Left lobe of liver (tissue), 2 donors: ENCODE data around the gene TPRA1. TPM values are rescaled to one million over a fixed set of nuclear protein-coding genes. Genes with fewer than 3 reads are reported as not detected.
"Not testable (repeated sequence)": the region's sequence is repeated elsewhere in the genome, so short reads cannot be mapped to it uniquely, and the experiment has no call there.

Source experiments
- ATAC-seq: fragments of 200-7000 bp; cut with Tn5 transposase; one replicate; pipeline ENCODE4 v1.9.1; 2020; ENCODE audit warnings: mild to moderate bottlenecking, moderate library complexity
- DNase-seq: peaks from one replicate; pipeline ENCODE4 v3.0.0-alpha.2; 2020; ENCODE audit warnings: low spot score
- total RNA-seq: library from RNA; stranded (reverse); gene quantifications from one replicate; pipeline ENCODE4 v1.2.1, GENCODE V29; 2021
- donor health status: DM: no; HTN: no; CAD: no; lungs with moderate emphysema.
- donor health status: DM: no; HTN: yes; CAD: no.

The TPRA1 gene
- total RNA-seq, 1 donor from 2014 or later: 25.1 TPM

GRCh38 chr3:127616836-127617605 is 26.5 kb upstream of the TPRA1 start:
- DNase-seq (no peak), ATAC-seq (no peak)

DNA sequence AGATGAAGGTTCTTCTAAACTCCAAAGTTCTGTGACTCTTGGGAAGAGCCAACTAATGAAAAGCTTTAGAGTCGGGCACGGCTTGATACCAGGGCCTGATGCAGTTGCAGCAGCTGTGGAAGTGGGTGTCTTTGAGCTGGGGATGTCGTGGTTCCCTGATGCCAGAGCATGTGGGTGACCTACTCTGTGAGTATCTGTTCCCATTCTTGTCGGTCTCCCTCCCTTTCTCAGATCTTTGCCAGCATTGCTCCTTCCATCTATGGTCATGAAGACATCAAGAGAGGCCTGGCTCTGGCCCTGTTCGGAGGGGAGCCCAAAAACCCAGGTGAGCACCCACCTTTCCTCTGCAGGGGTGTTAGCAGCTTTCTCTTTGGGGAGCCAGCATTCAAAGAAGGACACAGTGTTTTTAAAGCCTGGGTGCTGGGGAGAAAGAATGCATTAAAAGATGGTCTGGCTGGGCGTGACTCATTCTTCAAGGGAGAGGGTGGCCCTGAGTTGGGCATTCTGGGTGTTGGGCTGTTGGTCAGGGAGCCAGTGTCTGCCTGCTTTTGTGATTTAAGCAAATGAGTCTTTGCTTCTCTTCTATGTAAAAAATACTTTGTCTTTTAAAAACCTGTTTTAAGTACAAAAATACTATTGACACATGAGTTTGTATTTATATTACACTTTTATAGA is 25.2 kb upstream of the TPRA1 start:
- no peak for ATAC-seq
- no peak for DNase-seq

DNA sequence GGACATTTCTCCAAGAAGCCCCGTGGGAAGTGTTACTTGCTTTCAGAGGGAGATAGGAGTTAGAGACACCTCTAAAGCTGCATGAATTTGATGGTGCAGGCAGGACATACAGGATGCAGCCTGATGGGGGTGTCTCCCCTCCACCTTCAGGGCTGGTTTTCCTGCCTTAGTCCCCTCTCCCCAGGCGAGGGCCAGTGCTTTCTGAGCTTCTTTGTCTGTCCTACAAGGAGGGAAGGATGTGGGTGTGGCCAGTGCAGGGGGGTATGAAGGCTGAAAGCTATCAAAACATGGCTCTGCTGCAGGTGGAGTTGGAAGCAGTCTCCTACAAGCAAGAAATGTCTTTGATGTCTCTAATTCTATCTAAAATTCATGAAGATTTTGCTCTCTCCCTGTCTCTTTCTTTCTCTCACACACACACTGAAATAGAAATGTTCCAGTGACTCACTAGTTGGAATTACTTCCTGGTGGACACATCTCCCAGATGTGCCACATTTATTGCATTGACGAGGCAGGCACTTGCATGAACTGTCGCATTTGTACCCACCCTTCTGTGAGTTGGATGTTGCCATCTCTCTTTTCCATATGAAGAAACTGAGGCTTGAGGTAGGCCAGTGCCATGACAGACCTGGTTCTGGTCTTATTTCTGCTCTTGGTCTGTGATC is 24.5 kb upstream of the TPRA1 start:
- ATAC-seq (no peak), DNase-seq (no peak)

GRCh38 chr3:127613406-127613805 is 22.9 kb upstream of the TPRA1 start:
- DNase-seq (peak; percentile 92), ATAC-seq (peak; percentile 96)

- DNase-seq (no peak), ATAC-seq (no peak)
These were observed 22.4 kb upstream of the TPRA1 start for GRCh38 chr3:127612966-127613365.

GRCh38 chr3:127611251-127611650 is 20.7 kb upstream of the TPRA1 start:
- ATAC-seq (no peak), DNase-seq (no peak)

GRCh38 chr3:127610105-127610504 is 19.6 kb upstream of the TPRA1 start:
- ATAC-seq: no peak

GRCh38 chr3:127608362-127608718 is 17.8 kb upstream of the TPRA1 start:
- DNase-seq: no peak
- no peak for ATAC-seq

More at GRCh38 chr3:127610105-127610504, 19.6 kb upstream of the TPRA1 start:
- no peak for DNase-seq

GRCh38 chr3:127607675-127608361 is 17.3 kb upstream of the TPRA1 start:
- ATAC-seq (no peak), DNase-seq (no peak)

DNA sequence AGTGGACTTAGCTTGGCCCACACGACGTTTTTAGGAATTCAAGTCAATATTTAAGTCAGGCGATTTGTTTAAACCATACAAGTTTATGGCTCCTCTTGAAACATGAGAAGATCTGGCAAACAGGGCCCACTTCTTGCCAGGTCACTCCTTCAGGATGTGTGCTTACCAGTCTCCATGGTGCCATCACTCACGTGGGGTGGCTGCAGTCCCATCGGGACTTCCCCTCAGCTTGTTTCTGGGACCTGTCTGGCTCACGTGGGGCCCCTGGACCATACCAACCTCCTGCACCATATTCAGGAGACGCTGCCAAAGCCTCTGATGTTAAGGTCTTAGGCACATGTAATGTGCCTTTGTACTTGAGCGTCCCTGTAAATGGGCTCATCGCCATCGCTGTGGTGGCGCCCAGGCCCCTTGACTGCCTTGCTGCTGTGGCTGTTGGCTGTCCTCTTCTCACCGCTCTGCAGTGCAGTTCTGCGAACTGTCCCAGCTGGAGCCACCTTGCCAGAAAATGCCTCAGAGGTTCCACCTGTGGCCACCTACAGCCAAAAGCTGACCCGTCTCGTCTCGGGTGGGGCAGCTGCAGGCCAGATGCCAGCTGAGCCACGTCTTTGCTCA is 16.6 kb upstream of the TPRA1 start:
- DNase-seq (no peak), ATAC-seq (no peak)

GRCh38 chr3:127606086-127606805 is 15.7 kb upstream of the TPRA1 start:
- DNase-seq: no peak

GRCh38 chr3:127605547-127605946 is 15.0 kb upstream of the TPRA1 start:
- not testable (repeated sequence) for ATAC-seq, DNase-seq

More at GRCh38 chr3:127606086-127606805, 15.7 kb upstream of the TPRA1 start:
- ATAC-seq: no peak

DNA sequence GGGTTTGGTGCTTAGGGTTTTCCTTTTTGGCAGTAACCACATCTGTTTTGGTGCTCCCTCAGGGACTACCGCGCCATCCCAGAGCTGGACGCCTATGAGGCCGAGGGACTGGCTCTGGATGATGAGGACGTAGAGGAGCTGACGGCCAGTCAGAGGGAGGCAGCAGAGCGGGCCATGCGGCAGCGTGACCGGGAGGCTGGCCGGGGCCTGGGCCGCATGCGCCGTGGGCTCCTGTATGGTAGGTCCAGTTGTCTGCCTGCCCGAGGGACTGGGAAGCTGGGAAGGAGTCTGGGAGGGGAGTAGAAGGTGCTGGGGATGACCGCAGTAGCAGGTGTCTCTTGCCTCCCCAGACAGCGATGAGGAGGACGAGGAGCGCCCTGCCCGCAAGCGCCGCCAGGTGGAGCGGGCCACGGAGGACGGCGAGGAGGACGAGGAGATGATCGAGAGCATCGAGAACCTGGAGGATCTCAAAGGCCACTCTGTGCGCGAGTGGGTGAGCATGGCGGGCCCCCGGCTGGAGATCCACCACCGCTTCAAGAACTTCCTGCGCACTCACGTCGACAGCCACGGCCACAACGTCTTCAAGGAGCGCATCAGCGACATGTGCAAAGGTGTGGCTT is 14.1 kb upstream of the TPRA1 start:
- DNase-seq: no peak
- no peak for ATAC-seq

- DNase-seq (no peak), ATAC-seq (no peak)
These were observed 13.5 kb upstream of the TPRA1 start for GRCh38 chr3:127604035-127604434.

GRCh38 chr3:127600749-127601456 is 10.4 kb upstream of the TPRA1 start:
- no peak for DNase-seq
- no peak for ATAC-seq

DNA sequence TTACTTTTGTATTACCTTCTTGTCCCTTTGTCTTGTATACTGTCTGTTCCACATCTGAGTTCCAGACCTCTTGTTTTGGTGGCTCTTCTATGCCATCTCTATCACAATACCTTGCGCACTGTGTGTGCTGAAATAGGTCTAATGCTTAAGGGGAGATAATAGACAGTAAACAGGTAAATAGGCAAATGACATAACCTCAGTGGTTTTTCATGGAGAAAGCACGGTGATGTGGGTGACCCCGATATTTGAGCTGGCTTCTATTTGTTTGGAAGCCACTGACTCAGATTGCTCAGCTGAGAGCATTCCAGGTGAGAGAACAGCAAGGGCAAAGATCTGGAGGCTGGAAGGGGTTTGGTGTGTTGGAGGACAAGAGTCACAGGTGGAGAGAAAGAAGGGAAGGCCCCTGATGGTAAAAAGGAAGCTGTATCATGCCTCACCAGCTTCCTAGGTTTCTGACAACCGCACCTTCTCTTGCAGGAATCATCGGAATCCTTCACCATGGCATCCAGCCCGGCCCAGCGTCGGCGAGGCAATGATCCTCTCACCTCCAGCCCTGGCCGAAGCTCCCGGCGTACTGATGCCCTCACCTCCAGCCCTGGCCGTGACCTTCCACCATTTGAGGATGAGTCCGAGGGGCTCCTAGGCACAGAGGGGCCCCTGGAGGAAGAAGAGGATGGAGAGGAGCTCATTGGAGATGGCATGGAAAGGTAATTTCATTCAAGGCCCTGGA is 8.5 kb upstream of the TPRA1 start:
- DNase-seq (no peak), ATAC-seq (no peak)

GRCh38 chr3:127597020-127597771 is 6.7 kb upstream of the TPRA1 start:
- ATAC-seq (no peak), DNase-seq (no peak)

DNA sequence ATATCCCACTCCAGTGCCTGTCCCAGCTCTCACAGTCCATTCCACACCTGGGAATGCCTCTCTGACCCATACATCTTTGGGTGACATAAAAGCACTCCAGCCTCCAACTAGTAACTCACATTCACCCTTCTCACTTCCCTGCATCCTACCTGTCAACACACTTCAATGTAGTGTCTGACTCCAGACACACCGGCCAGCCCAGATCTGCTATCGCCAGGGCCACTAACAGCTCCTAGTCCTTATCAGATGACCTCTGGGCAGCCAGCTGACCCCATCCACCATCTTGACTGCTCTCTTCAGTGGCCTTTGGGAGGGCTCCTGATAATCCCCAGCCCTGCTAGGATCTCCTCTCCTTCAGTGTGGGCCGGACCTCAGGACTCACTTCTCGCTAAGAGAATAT is 4.8 kb upstream of the TPRA1 start:
- DNase-seq (no peak), ATAC-seq (no peak)
